HG02884 (cell line): Measurements from ENCODE around the gene NR2F1-AS1.
A peak's percentile ranks its signal among the peaks of the same experiment; 100 is the strongest.

Experiments
- ATAC-seq: cut with Tn5 transposase; IDR thresholded peaks from one replicate; pipeline ENCODE4 v1.9.1; 2021; ENCODE audit warnings: mild to moderate bottlenecking, moderate library complexity; ENCODE audit not compliant: unreplicated experiment

Gene NR2F1-AS1

DNA sequence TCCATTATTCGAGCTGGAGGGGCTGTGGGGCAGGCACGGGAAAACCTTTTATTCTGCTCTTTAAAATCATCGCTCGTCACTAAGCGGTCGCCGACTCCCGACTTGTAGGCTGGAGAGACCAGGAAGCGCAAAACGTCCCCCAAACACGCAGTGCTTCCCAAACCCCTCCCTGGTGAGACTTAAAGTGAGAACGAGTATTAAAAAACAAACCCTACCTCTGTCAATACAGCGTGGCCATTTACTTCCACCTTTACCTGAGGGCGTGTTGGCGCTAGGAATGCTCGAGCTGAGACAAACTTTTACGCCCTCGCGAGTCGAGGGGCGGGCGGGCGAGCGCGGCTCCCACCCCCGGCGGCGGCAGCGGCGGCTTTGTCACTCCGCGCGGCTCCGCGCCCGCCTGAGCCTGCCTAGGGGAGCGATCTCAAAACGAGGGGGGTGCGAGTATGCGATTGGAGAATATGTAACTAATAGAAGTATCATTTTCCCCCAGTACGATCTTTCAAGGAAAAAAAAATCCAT, at the start of gene NR2F1-AS1:
NR2F1-AS1 (minus strand) TSS at position 293 of the 519 bp plus-strand sequence.
- peak; percentile 12 for ATAC-seq

DNA sequence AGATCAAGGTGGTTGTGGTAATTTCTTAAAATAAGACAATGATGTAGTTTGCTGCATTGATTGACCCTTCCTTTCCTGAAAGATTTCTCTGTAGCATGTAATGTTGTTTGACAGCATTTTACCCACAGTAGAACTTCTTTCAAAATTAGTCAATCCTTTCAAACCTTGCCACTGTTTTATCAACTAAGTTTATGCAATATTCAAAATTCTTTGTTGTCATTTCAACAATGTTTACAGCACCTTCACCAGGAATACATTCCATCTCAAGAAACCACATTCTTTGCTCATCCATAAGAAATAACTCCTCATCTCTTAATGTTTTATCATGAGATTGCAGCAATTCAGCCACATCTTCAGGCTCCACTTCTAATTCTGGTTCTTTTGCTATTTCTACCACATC, 45.8 kb upstream of the NR2F1-AS1 start:
- ATAC-seq, result no peak

- no peak for ATAC-seq
Observed at GRCh38 chr5:93623153-93623552, 42.1 kb upstream of the NR2F1-AS1 start.

- ATAC-seq, result no peak
Observed at GRCh38 chr5:93622240-93622885, 41.3 kb upstream of the NR2F1-AS1 start.

GRCh38 chr5:93621327-93621798, 40.3 kb upstream of the NR2F1-AS1 start:
- ATAC-seq, result no peak

GRCh38 chr5:93620487-93621326, 39.7 kb upstream of the NR2F1-AS1 start:
- peak; percentile 94 for ATAC-seq

DNA sequence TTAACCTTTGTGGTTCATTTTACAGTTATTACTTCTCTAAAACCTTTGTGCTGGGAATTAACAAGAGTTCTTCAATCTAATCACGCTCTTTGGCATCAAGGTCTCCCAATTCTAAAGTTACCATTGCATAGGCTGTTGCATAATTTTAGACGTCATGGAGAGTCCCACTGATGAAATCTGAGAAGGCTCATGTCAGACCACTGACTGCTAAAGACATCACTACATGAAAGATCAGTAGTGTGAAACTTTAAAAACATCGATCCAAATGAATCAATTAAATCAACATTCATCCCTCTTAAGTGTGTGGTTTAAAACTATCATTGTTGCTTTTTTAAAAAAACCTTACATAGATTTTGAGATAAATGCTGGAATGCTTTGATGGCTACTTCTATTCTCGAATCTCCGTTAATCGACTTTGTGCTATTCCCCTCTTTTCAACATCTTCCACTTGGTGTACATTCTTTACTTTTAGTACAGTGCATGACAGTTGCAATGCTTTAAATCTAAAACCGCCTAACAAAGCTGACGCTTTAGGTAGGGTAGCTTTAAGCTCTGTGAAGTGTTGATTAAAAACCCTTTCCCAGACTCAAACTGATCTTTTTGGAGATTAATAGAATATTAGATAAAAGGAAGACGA, 35.6 kb upstream of the NR2F1-AS1 start:
- no peak for ATAC-seq

- no peak for ATAC-seq
Observed at GRCh38 chr5:93612855-93613243, 31.8 kb upstream of the NR2F1-AS1 start.

DNA sequence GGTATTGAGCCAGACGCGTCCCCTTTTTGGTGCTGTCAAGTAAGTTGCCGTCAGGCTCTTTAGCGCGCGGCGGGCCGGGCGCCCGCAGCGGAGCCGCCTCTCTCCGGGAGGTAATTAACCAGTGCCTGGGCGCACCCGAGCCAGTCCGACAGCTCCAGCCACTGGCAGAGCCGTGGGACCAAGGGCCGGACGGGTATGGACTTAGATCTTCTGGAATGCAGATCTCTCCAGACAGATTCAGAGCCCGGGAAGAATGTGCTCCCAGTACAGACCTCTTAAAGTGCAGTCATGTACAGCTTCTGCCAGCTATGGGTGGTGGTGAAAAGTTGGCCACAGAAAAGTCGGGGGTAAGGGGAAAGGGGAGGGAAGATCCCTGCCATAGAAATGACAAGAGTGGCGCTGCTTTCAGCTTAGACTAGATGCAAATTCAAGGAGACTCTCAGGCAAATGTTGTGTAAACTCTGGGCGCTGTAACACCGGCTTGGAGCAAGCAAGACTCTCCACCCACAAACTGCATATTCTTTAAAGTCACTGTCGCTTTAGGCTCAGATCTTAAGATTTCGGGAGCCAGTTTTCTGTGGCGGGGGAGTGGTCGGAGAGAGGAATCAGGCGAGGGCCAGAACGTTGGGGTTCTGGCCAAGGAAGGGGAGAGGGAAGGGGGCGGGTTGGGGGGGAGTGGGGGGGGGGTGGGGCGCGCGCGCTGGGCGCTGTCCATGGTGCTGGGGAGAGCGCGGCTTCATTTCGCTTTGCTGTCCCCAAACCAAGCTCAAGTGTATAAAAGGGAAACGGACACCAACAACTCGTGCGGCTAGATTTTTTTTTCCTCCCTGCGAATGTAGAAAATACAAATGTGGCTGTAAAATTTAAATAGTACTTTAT, 31.2 kb upstream of the NR2F1-AS1 start:
- no peak for ATAC-seq

DNA sequence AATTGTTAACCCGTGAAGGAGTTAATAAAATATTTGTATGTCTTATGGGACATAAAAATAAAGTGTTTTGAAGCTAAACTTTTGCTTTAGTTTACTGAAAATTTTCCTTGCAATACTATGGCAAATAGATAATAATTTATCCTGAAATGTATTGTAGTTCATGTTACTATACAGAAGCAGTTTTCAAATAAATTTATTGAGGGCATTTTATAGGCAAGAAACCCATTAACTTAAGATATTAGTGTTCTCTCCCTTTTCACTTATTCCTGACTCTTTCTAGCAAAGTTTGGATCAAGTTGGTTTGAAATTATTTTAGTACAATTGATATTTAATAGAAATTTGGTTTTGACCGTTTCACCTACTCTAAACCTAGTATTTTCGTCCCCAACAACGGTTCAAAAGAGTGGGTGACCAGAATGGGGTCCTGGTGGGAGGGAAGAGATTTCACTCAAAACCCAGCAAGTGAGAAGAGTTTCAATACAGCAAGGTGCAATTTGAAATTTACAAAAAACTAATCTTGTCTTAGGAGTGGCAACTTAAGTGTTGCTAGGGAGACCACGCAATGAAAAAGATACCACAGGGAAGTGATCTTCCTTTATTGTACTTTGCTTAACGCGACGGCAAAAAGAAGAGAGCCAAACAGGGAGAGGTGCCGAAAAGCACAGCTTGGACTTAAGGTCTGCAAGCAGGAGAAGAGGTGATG, 30.4 kb upstream of the NR2F1-AS1 start:
- ATAC-seq, result no peak

GRCh38 chr5:93610581-93611272, 29.7 kb upstream of the NR2F1-AS1 start:
- no peak for ATAC-seq

- ATAC-seq, result no peak
Observed at GRCh38 chr5:93609762-93610161, 28.7 kb upstream of the NR2F1-AS1 start.

DNA sequence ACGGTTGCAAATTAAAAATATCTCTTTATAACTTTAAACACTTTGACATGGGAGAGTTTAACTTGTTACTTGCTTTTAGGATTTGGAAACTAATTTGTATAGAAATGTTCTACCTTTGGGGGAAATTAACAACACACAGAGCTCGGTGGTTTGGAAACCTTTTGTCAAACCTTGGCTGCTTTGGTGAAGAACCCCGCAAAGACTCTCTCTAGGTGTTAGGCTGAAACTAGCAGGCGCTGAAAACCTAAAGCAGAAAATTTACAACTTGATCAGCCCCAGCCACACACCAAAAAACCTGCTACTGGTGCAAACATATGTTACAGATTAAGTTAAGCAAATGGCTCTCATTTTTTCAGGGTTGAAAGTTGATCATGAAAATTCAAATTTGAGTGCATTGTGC, 27.8 kb upstream of the NR2F1-AS1 start:
- ATAC-seq, result no peak

DNA sequence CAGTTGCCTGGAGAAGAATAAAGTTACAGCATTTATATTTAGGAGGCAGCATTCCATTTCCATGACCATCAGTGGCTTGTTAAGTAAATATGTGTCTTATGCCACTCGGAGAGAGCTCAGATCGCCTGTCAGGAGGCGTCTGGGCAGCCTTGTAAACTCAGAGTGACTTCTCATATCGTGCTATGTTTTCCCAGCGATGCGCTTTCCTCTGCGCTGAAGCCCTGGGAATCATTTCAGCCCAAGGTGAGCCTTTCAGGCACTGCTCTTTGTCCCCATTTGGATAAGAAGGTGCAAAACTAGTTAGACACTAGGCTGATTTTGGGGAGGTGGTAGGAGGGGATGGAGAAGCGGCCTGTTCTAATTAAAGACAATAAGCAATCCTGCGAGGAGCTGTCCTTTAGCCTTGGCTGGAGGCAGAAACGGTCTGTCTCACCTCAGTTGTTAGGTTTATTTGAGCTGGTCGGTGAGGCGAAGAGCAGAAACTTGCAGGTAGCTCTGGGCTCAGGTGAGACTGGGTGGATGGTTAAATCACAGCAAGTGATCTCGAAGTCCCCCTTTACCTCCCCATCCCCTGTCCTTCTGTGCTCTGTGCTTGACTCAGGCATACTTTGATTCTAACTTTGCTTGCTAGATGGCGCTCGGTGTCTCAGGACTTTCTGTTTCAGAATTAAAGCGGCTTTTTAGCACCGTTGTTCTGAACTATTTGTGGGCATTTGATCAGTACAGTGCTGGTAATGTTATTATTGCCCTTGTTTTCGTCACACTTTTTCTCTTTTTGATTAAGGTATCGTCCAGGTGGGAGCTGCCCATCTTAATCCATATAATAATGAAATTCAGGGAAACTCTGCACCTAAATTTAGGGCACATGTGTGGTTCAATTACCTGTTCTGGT, 26.6 kb upstream of the NR2F1-AS1 start:
- peak; percentile 82 for ATAC-seq

DNA sequence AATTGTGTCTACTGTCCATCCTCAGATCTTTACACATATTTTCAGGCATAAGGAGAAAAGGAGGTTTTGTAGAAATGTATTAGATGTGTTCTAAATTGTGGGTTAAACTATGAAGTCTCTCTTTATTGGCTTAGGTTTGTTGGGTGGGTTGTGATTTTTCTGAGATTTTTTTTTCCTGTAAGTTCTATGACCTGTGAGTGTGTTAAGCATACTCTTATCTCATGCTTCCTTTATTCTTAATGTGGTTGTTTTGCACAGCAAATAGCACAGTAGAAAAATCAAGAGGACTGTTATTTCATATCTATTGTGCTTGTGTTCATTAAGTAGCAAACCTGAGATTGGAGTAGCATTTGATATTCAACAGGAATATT, 25.3 kb upstream of the NR2F1-AS1 start:
- no peak for ATAC-seq

DNA sequence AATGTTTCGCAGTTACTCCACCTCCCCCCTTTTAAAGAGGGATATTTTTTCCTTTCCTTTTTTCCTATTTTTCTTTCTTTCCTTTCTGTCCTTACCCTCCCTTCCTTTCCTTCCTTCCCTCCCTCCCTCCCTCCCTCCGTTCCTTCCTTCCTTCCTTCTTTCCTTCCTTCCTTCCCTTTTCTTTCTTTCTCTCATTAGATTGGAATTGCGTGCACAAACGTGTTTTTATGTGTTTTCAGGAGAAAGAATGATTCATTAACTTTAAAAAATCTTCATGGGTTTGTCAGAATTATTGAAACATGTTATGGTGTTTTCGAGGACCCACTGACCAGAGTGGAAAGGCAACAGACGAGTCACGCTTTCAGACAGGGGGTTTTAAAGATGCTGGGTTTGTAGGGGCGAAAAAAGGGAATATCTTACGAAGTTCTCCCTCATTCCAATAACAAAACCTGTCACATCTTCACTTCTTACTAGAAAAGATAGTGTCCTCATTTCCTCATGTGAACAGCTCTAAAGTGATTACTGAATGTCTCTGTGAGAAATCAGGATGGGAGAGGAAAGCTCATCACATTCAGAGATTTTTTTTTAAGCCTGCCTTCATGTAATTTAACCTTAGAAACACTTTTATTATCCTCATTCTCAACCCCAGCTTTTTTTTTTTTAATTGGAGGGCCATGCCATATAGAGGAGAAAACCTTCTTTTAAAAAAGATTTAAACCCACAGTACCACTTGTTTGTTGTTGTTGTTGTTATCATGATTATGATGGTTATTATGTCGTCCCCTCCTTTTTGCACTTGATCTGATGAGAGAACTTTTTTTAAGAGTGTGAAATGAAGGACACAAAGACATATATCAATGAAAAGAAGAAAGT, 23.9 kb upstream of the NR2F1-AS1 start:
- ATAC-seq, result no peak
